A549 (cell line): ENCODE data around the gene USP20. TPM values are rescaled to one million over a fixed set of nuclear protein-coding genes. Genes with fewer than 3 reads are reported as not detected.

ENCODE experiments used
- ATAC-seq, 2 experiments: fragments of 200-7000 bp in 1 of 2; fragments of >200 bp in 1 of 2; cut with Nextera tagmentation in 1 of 2; cut with Tn5 transposase in 1 of 2; 3 replicates each; pipeline versions ENCODE4 v1.8.0 to v1.9.1; 2018 to 2020; ENCODE audit warnings: mild to moderate bottlenecking in 1 of 2, moderate library complexity in 1 of 2
- CTCF ChIA-PET: fragments of 300-600 bp; sonication (Branson Sonifier 250); formaldehyde crosslinking; extraction: SDS; loops from one replicate; lab custom pipeline; 2021; ENCODE audit warnings: antibody characterized with exemption, inconsistent platforms; lab: Yijun Ruan, JAX
- POLR2A ChIA-PET: fragments of 350-600 bp; formaldehyde crosslinking; extraction: SDS; loops from one replicate; lab custom pipeline; 2021; ENCODE audit warnings: antibody characterized with exemption, inconsistent platforms; lab: Yijun Ruan, JAX
- DNase-seq, 2 experiments: peaks; one replicate each; pipeline versions ENCODE4 v3.0.0 to v3.0.0-alpha.2; 2011 to 2016; ENCODE audit warnings: low read depth in 1 of 2, low spot score in 1 of 2
- FAIRE-seq: peaks from 2 replicates; lab custom pipeline; 2011; peaks lifted over from hg19 to GRCh38; lab: Jason Lieb, UNC
- H3K27ac ChIP-seq, 2 experiments: fragments of >200 bp; sonication (Bioruptor Twin); formaldehyde crosslinking; 3 replicates each; pipeline ENCODE4 v1.5.1; 2016 to 2017
- H3K4me1 ChIP-seq: fragments of >200 bp; sonication (Bioruptor Twin); formaldehyde crosslinking; 3 replicates; pipeline ENCODE4 v1.6.1; 2016
- H3K4me2 ChIP-seq: fragments of >200 bp; sonication (Bioruptor Twin); formaldehyde crosslinking; 3 replicates; pipeline ENCODE4 v1.6.1; 2016
- H3K4me3 ChIP-seq: fragments of >200 bp; sonication (Bioruptor Twin); formaldehyde crosslinking; 3 replicates; pipeline ENCODE4 v1.5.1; 2016
- H3K9me3 ChIP-seq: fragments of >200 bp; sonication (Bioruptor Twin); formaldehyde crosslinking; 3 replicates; pipeline ENCODE4 v1.6.1; 2016
- CEBPB ChIP-seq, 2 experiments: fragments of >200 bp in 1 of 2; sonication (Bioruptor Twin) in 1 of 2; formaldehyde crosslinking in 1 of 2; IDR thresholded peaks; 2 replicates each; pipeline ENCODE4 v1.6.1; 2012 to 2016
- EP300 ChIP-seq, 2 experiments: fragments of >200 bp; sonication (Bioruptor Twin); formaldehyde crosslinking; IDR thresholded peaks; 2 replicates in 1 of 2; 3 replicates in 1 of 2; pipeline ENCODE4 v1.6.1; 2016 to 2017
- ESRRA ChIP-seq: fragments of 150-350 bp; IDR thresholded peaks from 2 replicates; pipeline ENCODE4 v1.6.1; 2014; ENCODE audit warnings: mild to moderate bottlenecking, low read length, borderline replicate concordance
- FOXS1 ChIP-seq: fragments of 250-450 bp; sonication (Bioruptor Pico); IDR thresholded peaks from 2 replicates; pipeline ENCODE4 v1.5.0; 2020; ENCODE audit warnings: mild to moderate bottlenecking, moderate library complexity
- GATA3 ChIP-seq: IDR thresholded peaks from 2 replicates; pipeline ENCODE4 v1.6.1; 2012; ENCODE audit warnings: borderline replicate concordance
- HEYL ChIP-seq: fragments of 250-450 bp; sonication (Bioruptor Pico); IDR thresholded peaks from 2 replicates; pipeline ENCODE4 v1.8.0; 2021; ENCODE audit warnings: mild to moderate bottlenecking, moderate library complexity
- HOXA7 ChIP-seq: fragments of 250-450 bp; sonication (Bioruptor Pico); IDR thresholded peaks from 2 replicates; pipeline ENCODE4 v1.5.0; 2020; ENCODE audit warnings: mild to moderate bottlenecking, moderate library complexity
- KDM1A ChIP-seq: fragments of 200-600 bp; sonication (generic); IDR thresholded peaks from 2 replicates; pipeline ENCODE4 v1.6.1; 2016; ENCODE audit warnings: low read depth, mild to moderate bottlenecking
- MYC ChIP-seq: IDR thresholded peaks from 2 replicates; pipeline ENCODE4 v1.6.1; 2012; ENCODE audit warnings: mild to moderate bottlenecking, inconsistent platforms, low read length, improper control_type of control experiment, borderline replicate concordance
- NPAS2 ChIP-seq: fragments of 250-450 bp; sonication (Bioruptor Pico); IDR thresholded peaks from 2 replicates; pipeline ENCODE4 v1.8.0; 2022; ENCODE audit warnings: mild to moderate bottlenecking, moderate library complexity, borderline replicate concordance
- POLR2A ChIP-seq: IDR thresholded peaks from 2 replicates; pipeline ENCODE4 v1.6.1; 2012; ENCODE audit warnings: mild to moderate bottlenecking, low read length
- RCOR1 ChIP-seq: fragments of 150-350 bp; IDR thresholded peaks from 2 replicates; pipeline ENCODE4 v1.6.1; 2014; ENCODE audit warnings: antibody characterized with exemption, low read length, low read depth
- ZC3H11A ChIP-seq: fragments of 450-650 bp; IDR thresholded peaks from 2 replicates; pipeline ENCODE4 v1.6.1; 2014; ENCODE audit warnings: antibody characterized with exemption, mild to moderate bottlenecking
- ZSCAN20 ChIP-seq: fragments of 250-450 bp; sonication (Bioruptor Pico); IDR thresholded peaks from 2 replicates; pipeline ENCODE4 v1.8.0; 2022; ENCODE audit warnings: mild to moderate bottlenecking, moderate library complexity
- WGBS: methylation state at CpG from one replicate; pipeline ENCODE4 v1.1.6; 2017; ENCODE audit errors: missing lambda C conversion rate; 5-methylcytosine and 5-hydroxymethylcytosine counted together
- polyA plus RNA-seq, 4 experiments: library from polyadenylated mRNA; depleted of rRNA in 3 of 4; stranded (reverse); fragments of >200 nt; fragmentation: RNase III in 1 of 4; extraction: RNeasy Plus Mini Kit Qiagen cat#74134 plus additional on column Dnase treatment in 1 of 4; gene quantifications; 2 replicates in 3 of 4; 3 replicates in 1 of 4; pipeline ENCODE4 v1.2.3, GENCODE V29; 2011 to 2017
- TF ChIP-seq, protein P1 (sequence below): IDR thresholded peaks from 2 replicates; pipeline ENCODE4 v1.6.1; 2012
- TF ChIP-seq, protein P2 (sequence below): fragments of 200-600 bp; sonication (generic); IDR thresholded peaks from 2 replicates; pipeline ENCODE4 v1.6.1; 2016; ENCODE audit warnings: antibody characterized with exemption, mild to moderate bottlenecking, moderate library complexity
- TF ChIP-seq, protein P3 (sequence below): fragments of >200 bp; sonication (Bioruptor Twin); formaldehyde crosslinking; IDR thresholded peaks from 3 replicates; pipeline ENCODE4 v1.6.1; 2016
- TF ChIP-seq, protein P4 (sequence below): IDR thresholded peaks from 2 replicates; pipeline ENCODE4 v1.6.1; 2012; ENCODE audit warnings: low read depth, borderline replicate concordance

The USP20 gene
- polyA plus RNA-seq, 2 of the 4 experiments (the other 2 are of a cell fraction), result 3.9 to 5.0 TPM

DNA sequence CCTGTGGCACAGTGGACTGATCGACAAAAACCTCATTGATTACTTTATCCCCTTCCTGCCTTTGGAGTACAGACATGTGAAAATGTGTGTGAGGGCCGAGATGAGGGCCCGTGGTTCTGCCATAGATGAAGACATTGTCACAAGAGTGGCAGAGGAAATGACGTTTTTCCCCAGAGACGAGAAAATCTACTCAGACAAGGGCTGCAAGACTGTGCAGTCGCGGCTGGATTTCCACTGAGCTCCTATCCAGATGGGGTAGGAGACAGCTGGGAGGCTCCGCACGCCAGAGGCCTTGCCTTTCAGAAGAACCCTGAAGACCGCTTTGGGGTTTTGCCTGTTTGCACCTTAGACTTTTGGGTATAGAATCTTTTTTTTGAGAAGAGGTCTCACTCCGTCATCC, 25.9 kb upstream of the USP20 start (continued):
- TF ChIP-seq, protein P1, sequence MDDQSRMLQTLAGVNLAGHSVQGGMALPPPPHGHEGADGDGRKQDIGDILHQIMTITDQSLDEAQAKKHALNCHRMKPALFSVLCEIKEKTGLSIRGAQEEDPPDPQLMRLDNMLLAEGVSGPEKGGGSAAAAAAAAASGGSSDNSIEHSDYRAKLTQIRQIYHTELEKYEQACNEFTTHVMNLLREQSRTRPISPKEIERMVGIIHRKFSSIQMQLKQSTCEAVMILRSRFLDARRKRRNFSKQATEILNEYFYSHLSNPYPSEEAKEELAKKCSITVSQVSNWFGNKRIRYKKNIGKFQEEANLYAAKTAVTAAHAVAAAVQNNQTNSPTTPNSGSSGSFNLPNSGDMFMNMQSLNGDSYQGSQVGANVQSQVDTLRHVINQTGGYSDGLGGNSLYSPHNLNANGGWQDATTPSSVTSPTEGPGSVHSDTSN, result no peak
- TF ChIP-seq ZSCAN20 (CRISPR knock-in tag) (no peak), POLR2A (no peak)

DNA sequence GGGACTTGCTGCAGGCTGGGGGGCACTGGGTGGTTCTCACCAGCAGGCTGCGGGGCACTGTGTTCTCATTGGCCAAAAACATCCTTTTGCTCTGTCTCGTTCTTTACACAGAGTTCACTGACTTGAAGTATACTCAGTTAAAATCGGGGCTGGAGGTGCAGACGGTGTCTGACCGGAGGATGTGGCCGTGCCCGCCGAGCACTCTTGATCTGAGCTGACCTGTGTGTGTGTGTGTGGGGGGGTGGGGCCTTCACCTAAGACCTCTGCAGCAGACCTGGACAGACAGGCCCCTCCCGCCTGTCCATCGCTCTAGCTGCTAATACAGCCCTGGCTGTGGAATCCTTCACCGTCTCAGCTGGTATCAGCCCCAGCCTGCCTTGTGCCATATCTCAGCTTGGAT, 25.1 kb upstream of the USP20 start:
- FAIRE-seq, result no peak
- CTCF ChIA-PET, result interaction anchor here (1.1 to 2.1 kb wide), 4 partner anchors 20 to 88 kb away, joined by 3 to 8 read pairs (median 5); no protein-coding TSS in a partner anchor
- H3K27ac ChIP-seq, result no peak overlapping the region
- peak in 1 of 2 experiments; percentile 8; a peak in 3 of 6 replicates for ATAC-seq
- H3K4me2 ChIP-seq, result no peak overlapping the region
- peaks cover 18% of the 10 kb centered on the region for H3K4me1 ChIP-seq
- 91% methylated on average over 11 of the region's 11 CpGs for WGBS
- TF ChIP-seq, protein P2, sequence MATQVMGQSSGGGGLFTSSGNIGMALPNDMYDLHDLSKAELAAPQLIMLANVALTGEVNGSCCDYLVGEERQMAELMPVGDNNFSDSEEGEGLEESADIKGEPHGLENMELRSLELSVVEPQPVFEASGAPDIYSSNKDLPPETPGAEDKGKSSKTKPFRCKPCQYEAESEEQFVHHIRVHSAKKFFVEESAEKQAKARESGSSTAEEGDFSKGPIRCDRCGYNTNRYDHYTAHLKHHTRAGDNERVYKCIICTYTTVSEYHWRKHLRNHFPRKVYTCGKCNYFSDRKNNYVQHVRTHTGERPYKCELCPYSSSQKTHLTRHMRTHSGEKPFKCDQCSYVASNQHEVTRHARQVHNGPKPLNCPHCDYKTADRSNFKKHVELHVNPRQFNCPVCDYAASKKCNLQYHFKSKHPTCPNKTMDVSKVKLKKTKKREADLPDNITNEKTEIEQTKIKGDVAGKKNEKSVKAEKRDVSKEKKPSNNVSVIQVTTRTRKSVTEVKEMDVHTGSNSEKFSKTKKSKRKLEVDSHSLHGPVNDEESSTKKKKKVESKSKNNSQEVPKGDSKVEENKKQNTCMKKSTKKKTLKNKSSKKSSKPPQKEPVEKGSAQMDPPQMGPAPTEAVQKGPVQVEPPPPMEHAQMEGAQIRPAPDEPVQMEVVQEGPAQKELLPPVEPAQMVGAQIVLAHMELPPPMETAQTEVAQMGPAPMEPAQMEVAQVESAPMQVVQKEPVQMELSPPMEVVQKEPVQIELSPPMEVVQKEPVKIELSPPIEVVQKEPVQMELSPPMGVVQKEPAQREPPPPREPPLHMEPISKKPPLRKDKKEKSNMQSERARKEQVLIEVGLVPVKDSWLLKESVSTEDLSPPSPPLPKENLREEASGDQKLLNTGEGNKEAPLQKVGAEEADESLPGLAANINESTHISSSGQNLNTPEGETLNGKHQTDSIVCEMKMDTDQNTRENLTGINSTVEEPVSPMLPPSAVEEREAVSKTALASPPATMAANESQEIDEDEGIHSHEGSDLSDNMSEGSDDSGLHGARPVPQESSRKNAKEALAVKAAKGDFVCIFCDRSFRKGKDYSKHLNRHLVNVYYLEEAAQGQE, result no peak
- TF ChIP-seq RCOR1 (no peak), EP300 (IDR thresholded peaks at IDR 0.05) (no peak), HEYL (no peak), HOXA7 (CRISPR knock-in tag) (no peak), ZSCAN20 (CRISPR knock-in tag) (no peak), MYC (no peak), KDM1A (no peak), FOXS1 (no peak), NPAS2 (CRISPR knock-in tag) (no peak), GATA3 (no peak), ESRRA (no peak), ZC3H11A (no peak), CEBPB (IDR thresholded peaks at IDR 0.05) (no peak)
- TF ChIP-seq, protein P3, sequence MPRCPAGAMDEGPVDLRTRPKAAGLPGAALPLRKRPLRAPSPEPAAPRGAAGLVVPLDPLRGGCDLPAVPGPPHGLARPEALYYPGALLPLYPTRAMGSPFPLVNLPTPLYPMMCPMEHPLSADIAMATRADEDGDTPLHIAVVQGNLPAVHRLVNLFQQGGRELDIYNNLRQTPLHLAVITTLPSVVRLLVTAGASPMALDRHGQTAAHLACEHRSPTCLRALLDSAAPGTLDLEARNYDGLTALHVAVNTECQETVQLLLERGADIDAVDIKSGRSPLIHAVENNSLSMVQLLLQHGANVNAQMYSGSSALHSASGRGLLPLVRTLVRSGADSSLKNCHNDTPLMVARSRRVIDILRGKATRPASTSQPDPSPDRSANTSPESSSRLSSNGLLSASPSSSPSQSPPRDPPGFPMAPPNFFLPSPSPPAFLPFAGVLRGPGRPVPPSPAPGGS, result no peak
- TF ChIP-seq, protein P4, sequence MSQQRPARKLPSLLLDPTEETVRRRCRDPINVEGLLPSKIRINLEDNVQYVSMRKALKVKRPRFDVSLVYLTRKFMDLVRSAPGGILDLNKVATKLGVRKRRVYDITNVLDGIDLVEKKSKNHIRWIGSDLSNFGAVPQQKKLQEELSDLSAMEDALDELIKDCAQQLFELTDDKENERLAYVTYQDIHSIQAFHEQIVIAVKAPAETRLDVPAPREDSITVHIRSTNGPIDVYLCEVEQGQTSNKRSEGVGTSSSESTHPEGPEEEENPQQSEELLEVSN, result no peak
- TF ChIP-seq, protein P1, result no peak
- TF ChIP-seq, all 56 proteins: peak for 0
- no peak overlapping the region for H3K4me3 ChIP-seq
- no peak for DNase-seq
- H3K9me3 ChIP-seq, result no peaks in the 10 kb centered on the region
- POLR2A ChIA-PET, result interaction anchor here (1.4 kb wide), 1 partner anchor 9 kb away, joined by 5 read pairs; no protein-coding TSS in a partner anchor
